HEK293 (cell line): ENCODE measurements around the gene TRMT44.

Source experiments
- CTCF ChIA-PET: fragments of 350-600 bp; formaldehyde crosslinking; extraction: SDS; loops from one replicate; lab custom pipeline; 2021; ENCODE audit warnings: antibody characterized with exemption; lab: Yijun Ruan, JAX
- POLR2A ChIA-PET: fragments of 300-600 bp; formaldehyde crosslinking; extraction: SDS; loops from one replicate; lab custom pipeline; 2020; ENCODE audit warnings: antibody characterized with exemption, inconsistent platforms; lab: Yijun Ruan, JAX
- H3K27ac ChIP-seq: fragments of 200-500 bp; sonication (Bioruptor generic); 2 replicates; pipeline ENCODE4 v1.5.1; 2014; ENCODE audit warnings: low read depth, low read length, control low read depth, inconsistent platforms; ENCODE audit errors: extremely low read depth
- H3K36me3 ChIP-seq, 2 experiments: fragments of 200-500 bp in 1 of 2; sonication (Bioruptor generic) in 1 of 2; 1 replicate in 1 of 2; 2 replicates in 1 of 2; pipeline ENCODE4 v1.5.1; 2014 to 2017; ENCODE audit warnings: inconsistent platforms in 2 of 2, low read length in 2 of 2; ENCODE audit not compliant: control insufficient read depth in 2 of 2, insufficient read depth in 1 of 2
- H3K4me1 ChIP-seq: fragments of 200-500 bp; sonication (Bioruptor generic); 2 replicates; pipeline ENCODE4 v1.5.1; 2014; ENCODE audit warnings: mild to moderate bottlenecking, low read length, inconsistent platforms; ENCODE audit not compliant: control insufficient read depth, insufficient read depth
- H3K4me3 ChIP-seq: 2 replicates; pipeline ENCODE4 v1.5.1; 2011; ENCODE audit warnings: low read depth, mild to moderate bottlenecking, control low read depth, low read length, moderate library complexity
- H3K9me3 ChIP-seq: fragments of 200-500 bp; sonication (Bioruptor generic); 2 replicates; pipeline ENCODE4 v1.5.1; 2014; ENCODE audit warnings: low read depth, low read length, inconsistent platforms; ENCODE audit not compliant: control insufficient read depth, insufficient read depth
- GLI4 ChIP-seq: fragments of 450-650 bp; formaldehyde crosslinking; IDR thresholded peaks from 2 replicates; pipeline ENCODE4 v1.5.1; 2016; ENCODE audit warnings: missing biosample characterization, missing genetic modification characterization
- PRDM2 ChIP-seq: fragments of 450-650 bp; formaldehyde crosslinking; IDR thresholded peaks from 2 replicates; pipeline ENCODE4 v1.5.1; 2016; ENCODE audit warnings: missing biosample characterization, missing genetic modification characterization, borderline replicate concordance
- REST ChIP-seq: fragments of 450-650 bp; formaldehyde crosslinking; IDR thresholded peaks from 2 replicates; pipeline ENCODE4 v1.5.1; 2016; ENCODE audit warnings: missing biosample characterization, missing genetic modification characterization
- TSHZ1 ChIP-seq: fragments of 450-650 bp; formaldehyde crosslinking; IDR thresholded peaks from 2 replicates; pipeline ENCODE4 v1.5.1; 2016; ENCODE audit warnings: missing biosample characterization, missing genetic modification characterization, borderline replicate concordance
- ZEB2 ChIP-seq: fragments of 450-650 bp; formaldehyde crosslinking; IDR thresholded peaks from 2 replicates; pipeline ENCODE4 v1.5.1; 2016; ENCODE audit warnings: missing biosample characterization, missing genetic modification characterization
- ZNF112 ChIP-seq: fragments of 450-650 bp; formaldehyde crosslinking; IDR thresholded peaks from 2 replicates; pipeline ENCODE4 v1.5.0; 2017; ENCODE audit warnings: missing biosample characterization, missing genetic modification characterization
- ZNF114 ChIP-seq: fragments of 450-650 bp; formaldehyde crosslinking; IDR thresholded peaks from 2 replicates; pipeline ENCODE4 v1.5.0; 2017; ENCODE audit warnings: missing biosample characterization, missing genetic modification characterization
- ZNF548 ChIP-seq: fragments of 450-650 bp; formaldehyde crosslinking; IDR thresholded peaks from 2 replicates; pipeline ENCODE4 v1.5.1; 2016; ENCODE audit warnings: missing biosample characterization, missing genetic modification characterization
- ZNF664 ChIP-seq: fragments of 450-650 bp; formaldehyde crosslinking; IDR thresholded peaks from 2 replicates; pipeline ENCODE4 v1.5.1; 2016; ENCODE audit warnings: missing biosample characterization, missing genetic modification characterization
- ZNF692 ChIP-seq: fragments of 450-650 bp; formaldehyde crosslinking; IDR thresholded peaks from 2 replicates; pipeline ENCODE4 v1.5.1; 2016; ENCODE audit warnings: missing biosample characterization, missing genetic modification characterization

The TRMT44 gene

GRCh38 chr4:8431553-8431952 is 9.0 kb upstream of the TRMT44 start:
- H3K4me3 ChIP-seq = no peak overlapping the region
- H3K27ac ChIP-seq = no peak overlapping the region
- no peaks in the 10 kb centered on the region for H3K4me1 ChIP-seq
- H3K9me3 ChIP-seq = no peaks in the 10 kb centered on the region
- POLR2A ChIA-PET = no interaction called here
- H3K36me3 ChIP-seq = no peaks in the 10 kb centered on the region
- CTCF ChIA-PET = interaction anchor here (0.6 kb wide), 1 partner anchor 29 kb away, joined by 3 read pairs; no protein-coding TSS in a partner anchor
- TF ChIP-seq ZNF548 (tag by site-specific recombination) (no peak), PRDM2 (tag by site-specific recombination) (no peak), ZNF114 (tag by site-specific recombination) (no peak), ZNF112 (no peak), ZEB2 (tag by site-specific recombination) (no peak), REST (tag by site-specific recombination) (no peak)
- TF ChIP-seq, all 188 proteins: peak for 0

GRCh38 chr4:8433136-8433535 is 7.4 kb upstream of the TRMT44 start:
- Histone ChIP-seq H3K27ac (no peak overlapping the region), H3K36me3 (no peaks in the 10 kb centered on the region), H3K4me3 (no peak overlapping the region), H3K4me1 (no peaks in the 10 kb centered on the region), H3K9me3 (no peaks in the 10 kb centered on the region)
- ChIA-PET CTCF (no interaction called here), POLR2A (no interaction called here)
- TF ChIP-seq ZNF664 (tag by site-specific recombination) = no peak
- no peak for TF ChIP-seq GLI4 (tag by site-specific recombination)
- no peak for TF ChIP-seq ZNF692 (tag by site-specific recombination)
- TF ChIP-seq TSHZ1 = no peak
